ENCODE data around the gene FAM216A.
A peak's percentile ranks its signal among the peaks of the same experiment; 100 is the strongest.
"Not testable (repeated sequence)": the region's sequence is repeated elsewhere in the genome, so short reads cannot be mapped to it uniquely, and the experiment has no call there.

FAM216A gene

GRCh38 chr12:110501399-110501751 is 32.7 kb downstream of the FAM216A start:
- peak; percentile 46 for DNase-seq

- DNase-seq = peak; percentile 98
Observed at GRCh38 chr12:110501752-110502738, 33.4 kb downstream of the FAM216A start, which contains the start of the genes RAD9B and VPS29. Gene RAD9B (plus strand): TSS chr12:110502331. CDS start chr12:110502338, 7 bp downstream. Gene VPS29 (minus strand): TSS chr12:110502111. CDS start chr12:110502051, 60 bp downstream.

GRCh38 chr12:110503432-110503831 is 34.8 kb downstream of the FAM216A start:
- no peak for DNase-seq

GRCh38 chr12:110505332-110505731 is 36.7 kb downstream of the FAM216A start:
- DNase-seq = no peak

- no peak for DNase-seq
Observed at GRCh38 chr12:110508071-110508586, 39.5 kb downstream of the FAM216A start.

- no peak for DNase-seq
Observed at GRCh38 chr12:110513842-110514241, 45.2 kb downstream of the FAM216A start.

- no peak for DNase-seq
Observed at GRCh38 chr12:110514363-110514762, 45.7 kb downstream of the FAM216A start.

GRCh38 chr12:110516995-110517394 is 48.4 kb downstream of the FAM216A start:
- no peak for DNase-seq

GRCh38 chr12:110518014-110518413 is 49.4 kb downstream of the FAM216A start:
- not testable (repeated sequence) for DNase-seq

- DNase-seq = not testable (repeated sequence)
Observed at GRCh38 chr12:110520876-110521712, 52.4 kb downstream of the FAM216A start.

- no peak for DNase-seq
Observed at GRCh38 chr12:110528277-110528839, 59.7 kb downstream of the FAM216A start.

- no peak for DNase-seq
Observed at GRCh38 chr12:110530511-110530910, 61.9 kb downstream of the FAM216A start.

- DNase-seq = no peak
Observed at GRCh38 chr12:110531741-110532333, 63.2 kb downstream of the FAM216A start.

- DNase-seq = no peak
Observed at GRCh38 chr12:110532644-110533043, 64.0 kb downstream of the FAM216A start.

GRCh38 chr12:110533607-110534006 is 65.0 kb downstream of the FAM216A start:
- DNase-seq = no peak

- DNase-seq = no peak
Observed at GRCh38 chr12:110534811-110535210, 66.2 kb downstream of the FAM216A start.

- DNase-seq = no peak
Observed at GRCh38 chr12:110536834-110537604, 68.4 kb downstream of the FAM216A start.

GRCh38 chr12:110537605-110538409 is 69.2 kb downstream of the FAM216A start:
- DNase-seq = no peak

GRCh38 chr12:110538869-110539622 is 70.4 kb downstream of the FAM216A start:
- no peak for DNase-seq
